ENCODE measurements around the gene CDS1. TPM values are rescaled to one million over a fixed set of nuclear protein-coding genes. Genes with fewer than 3 reads are reported as not detected.

CDS1 gene
- 9.1 TPM for total RNA-seq

GRCh38 chr4:84582988-84583875, at the start of gene CDS1:
Gene CDS1 (plus strand): TSS chr4:84583127. CDS start chr4:84583402, 275 bp downstream.

Other genes with a start within 250 kb of the CDS1 start
- gene NKX6-1, start 83.8 kb upstream of the CDS1 start, total RNA-seq, result 0.27 TPM

Data from camera-type eye (tissue), 1 donor.